BLaER1 treated with 17β-estradiol and CSF1 and Interleukin-3, amounts not matched to agents 10 nM and 100 nM (cell line): ENCODE results near the gene C11orf21.

Source experiments
- H3K27ac ChIP-seq, 11 experiments: shearing (Covaris generic); formaldehyde crosslinking; 2 replicates each; pipeline ENCODE4 v1.8.1; 2022
- H3K27me3 ChIP-seq, 11 experiments: shearing (Covaris generic); formaldehyde crosslinking; 2 replicates each; pipeline ENCODE4 v1.8.1; 2022
- H3K36me3 ChIP-seq, 11 experiments: shearing (Covaris generic); formaldehyde crosslinking; 2 replicates each; pipeline ENCODE4 v1.8.1; 2022
- H3K4me1 ChIP-seq, 10 experiments: shearing (Covaris generic); formaldehyde crosslinking; 2 replicates each; pipeline ENCODE4 v1.8.1; 2022
- H3K4me2 ChIP-seq, 11 experiments: shearing (Covaris generic); formaldehyde crosslinking; 2 replicates each; pipeline ENCODE4 v1.8.1; 2022
- H3K4me3 ChIP-seq, 10 experiments: shearing (Covaris generic); formaldehyde crosslinking; 2 replicates each; pipeline ENCODE4 v1.8.1; 2022
- H3K9ac ChIP-seq, 11 experiments: shearing (Covaris generic); formaldehyde crosslinking; 2 replicates each; pipeline ENCODE4 v1.8.1; 2022
- H3K9me3 ChIP-seq, 11 experiments: shearing (Covaris generic); formaldehyde crosslinking; replicated peaks in 1 of 11; 2 replicates each; pipeline ENCODE4 v1.8.1; 2022
- H4K20me1 ChIP-seq, 11 experiments: shearing (Covaris generic); formaldehyde crosslinking; 2 replicates each; pipeline ENCODE4 v1.8.1; 2022
- Cebpa-rat ChIP-seq, 11 experiments: shearing (Covaris generic); IDR thresholded peaks; 2 replicates each; pipeline ENCODE4 v1.8.1; 2022

Gene C11orf21

DNA sequence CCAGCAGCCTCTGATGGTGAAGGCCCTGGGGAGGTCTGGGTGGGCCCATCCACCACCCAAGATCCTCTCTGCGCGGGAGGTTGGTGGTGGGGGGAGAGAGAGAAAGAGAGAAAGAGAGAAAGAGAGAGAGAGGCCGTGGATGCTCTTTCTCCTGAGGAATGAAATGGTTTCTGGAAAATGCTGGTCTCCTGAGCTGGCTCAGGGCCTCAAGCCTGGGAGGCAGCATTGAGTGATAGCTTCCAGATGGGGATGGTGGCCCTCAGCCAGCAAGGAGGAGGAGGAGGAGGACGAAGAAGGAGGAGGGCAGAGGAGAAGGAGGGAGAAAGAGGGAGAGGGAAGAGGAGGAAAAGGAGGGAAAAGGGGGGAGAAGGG is 4.7 kb upstream of the C11orf21 start:
- H3K4me3 ChIP-seq = peak overlapping the region in 4 of 10 experiments; percentile 22 to 46 (median 32); a peak in 4 of 20 replicates
- peaks cover 0 to 9% (median 0%) of the 10 kb centered on the region in 11 experiments; a peak in 2 of 22 replicates for H4K20me1 ChIP-seq
- peak overlapping the region; percentile 47 to 100 (median 83) for H3K4me2 ChIP-seq
- H3K36me3 ChIP-seq = no peaks in the 10 kb centered on the region
- peaks cover 0 to 4% (median 0%) of the 10 kb centered on the region in 11 experiments; a peak in 1 of 22 replicates for H3K27me3 ChIP-seq
- TF ChIP-seq Cebpa-rat (IDR thresholded peaks at IDR 0.05) = no peak
- peaks cover 58 to 66% (median 62%) of the 10 kb centered on the region in 10 experiments for H3K4me1 ChIP-seq
- no peaks in the 10 kb centered on the region for H3K9me3 ChIP-seq
- peak overlapping the region in 10 of 11 experiments; percentile 4 to 70 (median 53); a peak in 16 of 22 replicates for H3K9ac ChIP-seq
- H3K27ac ChIP-seq = peak overlapping the region in 9 of 11 experiments; percentile 4 to 71 (median 51); a peak in 14 of 22 replicates

DNA sequence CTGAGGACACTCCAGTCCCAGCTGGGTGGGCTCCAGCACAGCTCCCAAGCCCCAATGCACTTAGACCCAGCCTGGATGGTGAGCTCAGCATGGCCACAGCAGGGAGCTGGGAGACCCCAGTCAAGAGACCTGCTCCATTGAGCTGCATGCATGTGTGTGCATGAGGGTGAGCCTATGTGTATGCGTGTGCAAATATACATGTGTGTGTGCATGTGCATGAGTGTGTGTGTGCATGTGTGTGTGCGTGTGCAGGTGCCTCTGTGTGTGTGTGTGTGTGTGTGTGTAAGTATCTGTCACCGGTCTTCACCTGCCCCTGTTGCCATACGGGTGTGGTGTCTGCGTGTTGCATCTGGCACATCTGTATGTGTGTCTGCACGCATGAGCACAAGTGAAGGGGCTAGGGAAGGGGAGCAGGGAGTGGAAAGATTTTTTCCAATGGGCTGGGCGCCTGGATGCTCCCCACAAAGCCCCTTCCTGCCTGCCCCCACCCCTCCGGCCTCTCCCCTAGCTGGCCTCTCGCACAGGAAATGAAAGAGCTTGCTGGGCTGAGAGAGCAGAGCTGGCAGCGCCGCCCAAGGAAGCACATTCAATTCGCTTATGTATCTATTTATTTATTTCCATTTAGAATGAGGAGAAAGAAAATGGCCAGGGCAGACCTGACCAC is 4.2 kb upstream of the C11orf21 start:
- H3K27ac ChIP-seq = peak overlapping the region in 9 of 11 experiments; percentile 4 to 71 (median 51); a peak in 14 of 22 replicates
- peaks cover 0 to 6% (median 0%) of the 10 kb centered on the region in 11 experiments; a peak in 2 of 22 replicates for H3K27me3 ChIP-seq
- peaks cover 63 to 71% (median 67%) of the 10 kb centered on the region in 10 experiments for H3K4me1 ChIP-seq
- H3K4me2 ChIP-seq = peak overlapping the region; percentile 47 to 100 (median 83)
- H3K9me3 ChIP-seq = no peaks in the 10 kb centered on the region
- H4K20me1 ChIP-seq = peaks cover 0 to 9% (median 0%) of the 10 kb centered on the region in 11 experiments; a peak in 4 of 22 replicates
- no peak for TF ChIP-seq Cebpa-rat (IDR thresholded peaks at IDR 0.05)
- no peaks in the 10 kb centered on the region for H3K36me3 ChIP-seq
- H3K9ac ChIP-seq = peak overlapping the region in 10 of 11 experiments; percentile 4 to 70 (median 53); a peak in 16 of 22 replicates
- peak overlapping the region in 5 of 10 experiments; percentile 8 to 46 (median 27); a peak in 4 of 20 replicates for H3K4me3 ChIP-seq

DNA sequence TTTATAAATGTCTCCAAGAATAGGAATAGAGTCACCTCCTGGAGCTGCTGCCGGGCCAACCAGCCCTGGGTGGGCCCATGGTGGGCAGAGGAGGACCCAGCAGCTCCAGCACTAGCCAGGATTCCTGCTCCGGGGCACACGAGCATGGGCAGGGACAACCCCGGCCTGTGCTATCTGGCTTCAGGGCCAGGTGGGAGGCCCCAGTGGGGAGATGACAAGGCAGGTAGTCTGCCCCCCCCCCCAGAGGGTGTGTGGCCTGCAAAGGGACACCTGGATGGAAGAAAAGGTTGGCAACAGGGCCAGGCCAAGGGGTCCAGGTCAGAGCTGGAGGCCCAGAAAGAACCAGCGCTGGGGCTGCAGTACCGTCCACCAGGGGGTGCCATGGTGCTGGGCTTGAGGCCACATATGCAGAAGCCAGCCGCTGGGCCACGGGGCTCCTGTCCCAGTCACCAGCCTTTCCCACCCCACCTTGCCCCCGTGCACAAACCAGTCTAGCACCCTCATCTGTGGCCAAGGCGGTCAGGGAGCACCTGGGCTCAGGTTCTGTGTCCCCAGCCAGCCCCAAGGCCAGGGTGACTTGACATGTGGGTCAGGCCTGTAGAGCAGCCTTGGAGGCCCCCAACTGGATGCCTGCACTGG is 3.5 kb upstream of the C11orf21 start:
- Histone ChIP-seq H3K4me3 (peak overlapping the region in 4 of 10 experiments; percentile 5 to 46 (median 23); a peak in 2 of 20 replicates), H3K9ac (peak overlapping the region in 10 of 11 experiments; percentile 19 to 76 (median 36); a peak in 13 of 22 replicates), H4K20me1 (peaks cover 0 to 15% (median 0%) of the 10 kb centered on the region in 11 experiments; a peak in 4 of 22 replicates), H3K4me1 (peaks cover 70 to 78% (median 73%) of the 10 kb centered on the region in 10 experiments), H3K4me2 (peak overlapping the region; percentile 47 to 100 (median 83)), H3K9me3 (no peaks in the 10 kb centered on the region), H3K27me3 (peaks cover 0 to 11% (median 0%) of the 10 kb centered on the region in 11 experiments; a peak in 4 of 22 replicates), H3K36me3 (no peaks in the 10 kb centered on the region), H3K27ac (peak overlapping the region in 3 of 11 experiments; percentile 21 to 33 (median 31); a peak in 3 of 22 replicates)
- no peak for TF ChIP-seq Cebpa-rat (IDR thresholded peaks at IDR 0.05)

DNA sequence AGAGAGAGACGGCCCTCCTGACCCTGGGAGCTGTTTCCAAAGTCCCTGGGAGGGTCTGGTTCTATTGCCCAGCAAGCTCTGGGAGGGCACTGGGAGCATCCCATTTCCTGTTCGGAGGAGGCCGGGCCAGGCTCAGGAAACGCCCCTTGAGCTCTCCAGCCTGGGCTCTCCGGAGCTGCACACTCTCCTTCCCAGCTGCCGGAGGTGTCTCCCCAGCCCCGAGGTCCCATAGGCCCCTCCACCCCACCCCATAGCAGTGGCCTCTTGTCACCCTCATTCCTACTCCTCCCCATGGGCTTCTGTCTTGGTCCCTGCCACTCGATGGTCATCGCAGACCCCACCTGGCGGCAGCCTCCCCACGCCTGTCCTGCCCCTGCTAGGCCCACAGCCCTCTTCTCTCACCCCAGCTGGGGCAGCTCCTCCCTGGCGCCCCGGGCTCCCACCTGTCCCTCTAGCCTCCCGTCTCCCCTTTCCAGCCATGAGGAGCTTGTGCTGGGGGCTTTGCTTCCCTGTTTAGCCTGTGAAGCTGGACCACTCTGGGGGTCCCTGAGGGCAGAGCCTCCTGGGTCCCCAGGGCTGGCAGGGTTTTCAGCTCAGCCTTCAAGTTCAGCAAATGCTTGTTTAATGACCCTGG is 2.9 kb upstream of the C11orf21 start:
- H3K9me3 ChIP-seq = no peaks in the 10 kb centered on the region
- peak overlapping the region in 10 of 11 experiments; percentile 47 to 100 (median 94); a peak in 15 of 22 replicates for H3K4me2 ChIP-seq
- H3K36me3 ChIP-seq = peaks cover 0 to 1% (median 0%) of the 10 kb centered on the region in 11 experiments; a peak in 2 of 22 replicates
- H3K27ac ChIP-seq = peak overlapping the region in 3 of 11 experiments; percentile 21 to 33 (median 31); a peak in 3 of 22 replicates
- peaks cover 0 to 15% (median 0%) of the 10 kb centered on the region in 11 experiments; a peak in 6 of 22 replicates for H4K20me1 ChIP-seq
- peak overlapping the region in 10 of 11 experiments; percentile 19 to 76 (median 36); a peak in 14 of 22 replicates for H3K9ac ChIP-seq
- no peak for TF ChIP-seq Cebpa-rat (IDR thresholded peaks at IDR 0.05)
- H3K4me1 ChIP-seq = peaks cover 73 to 82% (median 76%) of the 10 kb centered on the region in 10 experiments
- H3K4me3 ChIP-seq = peak overlapping the region in 2 of 10 experiments; percentile 71 to 74; a peak in 2 of 20 replicates
- H3K27me3 ChIP-seq = peaks cover 0 to 11% (median 0%) of the 10 kb centered on the region in 11 experiments; a peak in 4 of 22 replicates

DNA sequence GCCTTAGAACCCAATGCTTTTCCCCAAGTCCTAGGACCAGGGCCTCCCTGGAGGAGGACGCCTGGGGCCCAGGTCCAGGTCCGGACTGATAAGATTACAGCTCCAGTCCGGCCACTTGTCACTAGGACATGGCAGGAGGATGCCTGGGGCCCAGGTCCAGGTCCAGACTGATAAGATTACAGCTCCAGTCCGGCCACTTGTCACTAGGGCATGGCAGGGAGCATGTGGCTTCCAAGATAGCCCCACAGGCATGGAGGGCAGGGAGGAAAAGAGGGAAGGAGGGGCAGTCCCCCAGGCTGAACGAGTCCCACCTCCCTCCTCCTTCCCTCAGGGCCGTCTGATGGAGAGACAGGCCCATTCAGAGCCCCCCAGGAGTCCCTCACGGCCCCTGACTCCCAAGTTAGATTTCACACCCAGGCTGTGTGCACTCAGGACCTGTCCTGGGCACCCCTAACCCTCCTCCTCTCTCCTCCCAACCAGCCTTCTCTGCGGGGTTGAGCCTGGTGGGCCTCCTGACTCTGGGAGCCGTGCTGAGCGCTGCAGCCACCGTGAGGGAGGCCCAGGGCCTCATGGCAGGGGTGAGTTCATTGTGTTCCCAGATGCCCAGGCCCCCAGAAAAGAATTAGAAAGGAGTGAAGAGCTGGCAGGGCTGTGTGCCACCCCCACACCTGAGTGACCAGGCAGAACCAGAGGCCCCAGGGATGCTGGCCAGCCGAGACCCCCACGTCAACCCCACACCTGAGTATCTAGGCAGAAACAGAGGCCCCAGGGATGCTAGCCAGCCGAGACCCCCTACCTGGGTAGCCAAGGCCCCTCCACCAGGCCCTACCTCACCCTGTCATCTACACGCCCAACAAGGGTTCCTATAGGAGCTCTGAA is 2.1 kb upstream of the C11orf21 start:
- peaks cover 0 to 11% (median 0%) of the 10 kb centered on the region in 11 experiments; a peak in 4 of 22 replicates for H3K27me3 ChIP-seq
- peak overlapping the region; percentile 81 to 100 (median 97); a peak in 21 of 22 replicates for H3K4me2 ChIP-seq
- TF ChIP-seq Cebpa-rat (IDR thresholded peaks at IDR 0.05) = no peak
- peaks cover 0 to 19% (median 2%) of the 10 kb centered on the region in 11 experiments; a peak in 10 of 22 replicates for H4K20me1 ChIP-seq
- H3K9ac ChIP-seq = peak overlapping the region in 10 of 11 experiments; percentile 13 to 76 (median 68); a peak in 14 of 22 replicates
- peak overlapping the region in 6 of 10 experiments; percentile 50 to 74 (median 66); a peak in 10 of 20 replicates for H3K4me3 ChIP-seq
- no peaks in the 10 kb centered on the region for H3K9me3 ChIP-seq
- H3K4me1 ChIP-seq = peaks cover 80 to 89% (median 84%) of the 10 kb centered on the region in 10 experiments
- H3K36me3 ChIP-seq = peaks cover 0 to 9% (median 0%) of the 10 kb centered on the region in 11 experiments; a peak in 6 of 22 replicates
- H3K27ac ChIP-seq = peak overlapping the region in 4 of 11 experiments; percentile 19 to 78 (median 54); a peak in 6 of 22 replicates

DNA sequence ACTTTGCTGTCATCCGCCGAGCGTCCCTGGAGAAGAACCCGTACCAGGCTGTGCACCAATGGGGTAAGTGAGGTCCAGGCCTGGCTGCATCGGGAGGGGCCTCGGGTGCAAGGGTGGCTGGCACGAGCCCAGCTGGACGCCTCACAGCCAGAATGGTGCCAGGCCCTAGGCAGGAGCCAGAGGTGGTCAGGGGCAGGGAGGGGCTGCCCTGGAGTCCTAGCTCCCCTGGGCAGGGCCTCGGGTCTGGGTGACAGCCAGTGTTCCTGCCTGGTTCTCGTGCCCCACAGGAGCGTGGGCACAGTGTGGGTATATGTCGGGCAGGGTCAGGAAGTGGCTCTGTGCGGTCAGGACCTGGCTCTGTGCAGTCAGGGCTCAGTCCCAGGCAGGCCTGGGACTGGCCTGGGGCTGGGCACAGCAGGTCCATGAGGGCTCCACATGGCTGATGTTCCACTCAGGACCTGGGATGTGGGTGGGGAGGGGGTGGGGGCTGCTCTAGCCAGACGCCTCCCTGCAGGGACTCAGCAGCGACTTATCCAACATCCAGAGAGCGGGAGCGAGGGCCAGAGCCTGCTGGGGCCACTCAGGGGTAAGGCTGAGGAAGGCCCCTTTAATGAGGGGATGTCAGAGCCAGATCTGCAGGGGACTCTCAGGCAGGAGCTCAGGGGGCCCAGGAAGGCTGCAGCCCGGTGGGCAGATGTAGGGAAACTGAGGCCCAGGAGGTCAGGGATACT is 1.3 kb upstream of the C11orf21 start:
- Histone ChIP-seq H3K4me3 (peak overlapping the region in 7 of 10 experiments; percentile 40 to 74 (median 65); a peak in 14 of 20 replicates), H3K27me3 (peaks cover 0 to 11% (median 0%) of the 10 kb centered on the region in 11 experiments; a peak in 4 of 22 replicates), H3K9me3 (no peaks in the 10 kb centered on the region), H3K36me3 (peaks cover 0 to 17% (median 0%) of the 10 kb centered on the region in 11 experiments; a peak in 8 of 22 replicates), H3K9ac (peak overlapping the region; percentile 29 to 76 (median 67); a peak in 21 of 22 replicates), H3K4me2 (peak overlapping the region; percentile 81 to 100 (median 97)), H3K4me1 (peaks cover 82 to 97% (median 89%) of the 10 kb centered on the region in 10 experiments), H4K20me1 (peaks cover 0 to 27% (median 5%) of the 10 kb centered on the region in 11 experiments; a peak in 11 of 22 replicates), H3K27ac (peak overlapping the region in 9 of 11 experiments; percentile 43 to 78 (median 64); a peak in 15 of 22 replicates)
- TF ChIP-seq Cebpa-rat (IDR thresholded peaks at IDR 0.05) = no peak
